ENCODE data around the gene TUBE1. TPM values are rescaled to one million over a fixed set of nuclear protein-coding genes. Genes with fewer than 3 reads are reported as not detected.
"Not testable (repeated sequence)": the region's sequence is repeated elsewhere in the genome, so short reads cannot be mapped to it uniquely, and the experiment has no call there.

The TUBE1 gene
- total and polyA plus RNA-seq, 8 donors = 14.2 to 55.1 (median 44.6) TPM

DNA sequence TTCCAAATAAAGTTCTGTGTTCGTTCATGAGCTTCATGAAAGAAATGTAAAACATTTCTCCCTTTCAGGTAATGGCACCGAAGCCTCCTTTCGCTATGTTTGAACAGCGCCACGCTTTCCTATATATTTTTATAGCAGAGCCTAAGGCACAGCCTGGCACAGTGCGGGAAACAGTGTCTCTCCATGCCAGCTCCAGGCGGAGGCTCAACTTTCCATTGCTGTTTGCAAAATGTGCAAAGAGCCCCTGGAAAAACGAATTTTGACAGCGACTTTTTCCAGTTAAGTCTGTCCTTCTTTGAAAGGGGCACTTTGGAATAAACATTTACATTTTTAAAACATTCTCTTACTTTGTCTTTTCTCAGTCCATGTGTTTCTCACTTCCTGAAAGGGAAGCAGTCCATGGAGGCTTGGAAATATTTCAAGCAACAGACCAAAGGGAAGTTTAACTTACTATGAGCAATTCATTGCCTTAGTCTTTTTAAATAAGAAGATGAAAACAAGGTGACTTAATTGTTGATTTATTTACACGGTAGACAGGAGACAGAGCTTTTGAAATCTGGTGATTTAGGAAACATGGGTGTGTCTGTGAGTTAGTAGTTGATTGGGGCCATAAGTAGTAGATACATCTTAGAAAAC, 32.6 kb downstream of the TUBE1 start:
- H3K4me3 ChIP-seq = no peak overlapping the region
- H3K4me1 ChIP-seq = no peaks in the 10 kb centered on the region
- H3K36me3 ChIP-seq = no peaks in the 10 kb centered on the region
- intact Hi-C loops (cut with DNase I) = no loop called here
- H3K27ac ChIP-seq = no peak overlapping the region
- ATAC-seq = no peak
- DNase-seq = no peak
- no peaks in the 10 kb centered on the region for H3K9me3 ChIP-seq
- H3K27me3 ChIP-seq = no peaks in the 10 kb centered on the region
- no peak for TF ChIP-seq CTCF (IDR thresholded peaks at IDR 0.05)

DNA sequence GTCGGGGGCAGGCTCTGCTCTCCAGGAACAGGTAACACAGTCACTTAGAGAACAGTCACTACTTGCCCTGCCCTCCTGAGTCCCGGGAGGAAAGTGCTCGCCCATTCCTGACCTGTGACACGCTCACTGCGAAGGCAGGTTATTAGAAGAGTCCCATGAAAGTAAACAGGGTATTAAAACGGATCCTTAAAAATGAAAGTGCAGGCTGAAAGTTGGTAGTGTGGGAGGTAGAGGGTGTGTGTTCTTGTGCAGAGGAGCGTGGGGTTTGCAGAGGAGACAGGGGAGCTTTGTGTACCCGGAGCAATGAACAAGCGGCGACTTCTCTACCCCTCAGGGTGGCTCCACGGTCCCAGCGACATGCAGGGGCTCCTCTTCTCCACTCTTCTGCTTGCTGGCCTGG, 33.3 kb downstream of the TUBE1 start, which contains the start of gene CCN6:
Gene CCN6, plus strand, starts transcription at position 104 of the 400 bp plus-strand sequence. Its CDS starts 254 bp downstream, at position 358.
- no peak within 1 kb of the TSS for H3K4me3 ChIP-seq
- H3K4me1 ChIP-seq = no peaks in the 10 kb centered on the region
- no peaks in the 10 kb centered on the region for H3K27me3 ChIP-seq
- intact Hi-C loops (cut with DNase I) = no loop called here
- no peak for ATAC-seq
- no peak for DNase-seq
- no peak for TF ChIP-seq CTCF (IDR thresholded peaks at IDR 0.05)
- no peaks in the 10 kb centered on the region for H3K36me3 ChIP-seq
- H3K27ac ChIP-seq = no peak within 1 kb of the TSS
- no peaks in the 10 kb centered on the region for H3K9me3 ChIP-seq

GRCh38 chr6:112051251-112051740, 36.0 kb downstream of the TUBE1 start:
- intact Hi-C loops (cut with DNase I); H3K36me3 ChIP-seq: not testable (repeated sequence)

DNA sequence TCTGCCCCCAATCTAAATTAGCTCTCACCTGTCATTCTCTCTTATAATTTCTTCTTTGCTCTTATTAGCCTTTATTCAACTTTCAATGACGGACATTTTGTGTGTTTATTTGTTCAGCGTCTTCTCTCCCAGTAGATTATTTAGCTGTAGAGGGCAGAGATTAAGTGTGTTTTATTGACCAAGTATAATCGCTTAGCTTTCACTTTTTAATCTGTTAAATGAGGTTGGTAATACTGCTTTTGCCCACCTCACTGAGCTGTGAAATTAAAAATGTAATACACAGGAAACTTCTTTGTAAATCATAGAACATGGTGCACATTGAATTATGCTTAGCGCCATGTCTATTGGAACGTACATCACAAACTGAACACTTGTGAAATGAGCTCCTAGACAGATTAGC, 36.9 kb downstream of the TUBE1 start:
- H3K4me3 ChIP-seq = no peak overlapping the region
- intact Hi-C loops (cut with DNase I) = no loop called here
- no peak overlapping the region for H3K27ac ChIP-seq
- no peaks in the 10 kb centered on the region for H3K27me3 ChIP-seq
- no peaks in the 10 kb centered on the region for H3K4me1 ChIP-seq
- no peak for TF ChIP-seq CTCF (IDR thresholded peaks at IDR 0.05)
- no peaks in the 10 kb centered on the region for H3K36me3 ChIP-seq
- ATAC-seq (no peak), DNase-seq (no peak)
- H3K9me3 ChIP-seq = no peaks in the 10 kb centered on the region

More at GRCh38 chr6:112051251-112051740, 36.0 kb downstream of the TUBE1 start:
- DNase-seq, H3K27me3 ChIP-seq, H3K4me1 ChIP-seq, H3K27ac ChIP-seq, H3K9me3 ChIP-seq, H3K4me3 ChIP-seq, ATAC-seq: not testable (repeated sequence)

GRCh38 chr6:112049996-112050395, 37.3 kb downstream of the TUBE1 start:
- Histone ChIP-seq H3K4me1 (no peaks in the 10 kb centered on the region), H3K4me3 (no peak overlapping the region), H3K9me3 (no peaks in the 10 kb centered on the region), H3K27me3 (no peaks in the 10 kb centered on the region), H3K36me3 (no peaks in the 10 kb centered on the region), H3K27ac (no peak overlapping the region)
- TF ChIP-seq CTCF (IDR thresholded peaks at IDR 0.05) = no peak
- DNase-seq (no peak), ATAC-seq (no peak)
- intact Hi-C loops (cut with DNase I) = no loop called here
